ENCODE data around the gene GMPPB.
"Not testable (repeated sequence)": the region's sequence is repeated elsewhere in the genome, so short reads cannot be mapped to it uniquely, and the experiment has no call there.

The GMPPB gene

DNA sequence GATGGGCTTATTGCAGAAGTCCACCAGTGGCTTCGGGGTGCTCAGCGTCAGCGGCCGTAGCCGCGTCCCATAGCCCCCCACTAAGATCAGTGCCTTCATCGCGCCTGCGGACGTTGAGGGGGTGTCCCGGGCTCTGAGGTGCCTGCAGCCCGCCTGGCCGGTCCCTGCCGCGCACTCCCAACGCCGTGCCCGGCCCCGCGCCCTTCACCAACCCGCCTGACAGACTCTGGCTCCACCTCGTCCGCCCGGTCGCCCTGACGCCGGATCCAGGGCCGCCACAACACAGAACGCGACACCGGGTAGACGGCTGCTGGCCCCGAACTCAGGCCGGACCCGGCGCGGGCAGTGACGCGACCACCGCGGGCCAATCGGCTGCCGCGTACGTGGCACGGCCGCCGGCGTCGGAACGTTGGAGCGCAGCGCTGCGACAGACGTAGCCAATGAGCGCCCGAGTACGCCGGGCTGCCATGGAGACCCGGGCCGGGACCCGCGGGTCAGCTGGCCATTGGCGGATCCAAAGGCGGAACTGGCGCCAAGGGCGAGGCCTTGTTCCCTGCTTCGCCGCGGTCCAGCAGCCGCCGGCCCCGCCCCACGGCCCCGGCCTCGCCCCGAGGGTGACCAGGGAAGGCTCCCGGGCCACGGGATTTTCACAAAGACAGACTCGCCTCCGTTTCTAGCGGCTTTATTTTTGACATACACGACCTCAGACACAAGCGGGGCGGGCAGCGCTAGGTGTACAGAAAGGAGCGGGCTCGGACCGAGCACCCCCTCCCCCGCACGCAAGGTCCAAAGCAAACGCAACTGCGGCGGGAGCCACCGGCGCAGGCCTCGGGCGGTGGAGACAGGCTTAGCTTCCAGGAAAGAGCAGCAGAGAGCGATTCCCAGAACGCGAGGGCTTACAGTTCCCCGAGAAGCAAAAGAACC is at the start of gene GMPPB:
GMPPB (minus strand) TSS at position 324 of the 924 bp plus-strand sequence; CDS start at position 99, 225 bp downstream.
- DNase-seq (ENCODE audit: low spot score) = peak; percentile 99

DNA sequence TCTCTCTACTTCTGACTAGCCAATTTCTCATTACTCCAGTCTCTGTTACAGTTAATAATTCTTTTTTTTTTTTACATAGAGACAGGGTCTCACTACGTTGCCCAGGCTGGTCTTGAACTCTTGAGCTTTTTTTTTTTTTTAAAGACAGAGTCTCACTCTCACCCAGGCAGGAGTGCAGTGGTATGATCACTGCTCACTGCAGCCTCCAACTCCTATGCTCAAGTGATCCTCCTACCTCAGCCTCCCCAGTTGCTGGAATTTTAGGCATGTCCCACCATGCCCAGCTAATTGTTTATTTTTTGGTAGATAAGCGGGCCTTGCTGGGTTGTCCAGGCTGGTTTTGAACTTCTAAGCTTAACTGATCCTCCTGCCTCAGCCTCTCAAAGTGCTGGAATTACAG is 49.0 kb upstream of the GMPPB start:
- no peak for DNase-seq (ENCODE audit: low spot score)

DNA sequence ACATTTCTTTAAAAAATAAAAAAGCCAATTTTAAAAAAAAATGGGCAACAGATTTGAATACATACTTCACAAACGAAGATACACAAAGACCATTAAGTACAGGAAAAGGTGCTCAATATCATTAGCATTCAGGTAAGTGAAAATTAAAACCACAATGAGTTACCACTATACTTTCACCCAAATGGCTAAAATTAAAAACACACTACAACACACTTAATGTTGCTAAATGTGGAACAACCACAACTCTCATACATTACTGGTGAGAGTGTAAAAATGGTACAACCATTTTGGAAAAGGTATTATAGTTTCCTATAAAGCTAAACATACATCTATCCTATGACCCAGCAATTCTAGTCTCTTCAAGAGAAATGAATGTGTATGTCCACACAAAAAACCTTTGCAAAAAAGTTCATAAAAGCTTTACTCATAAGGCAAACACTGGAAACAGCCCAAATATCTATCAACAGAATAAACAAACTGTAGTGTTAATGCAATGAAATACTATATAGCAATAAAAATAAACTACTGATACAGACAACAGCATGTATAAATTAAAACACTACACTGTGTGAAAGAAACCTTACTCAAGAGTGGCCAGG is 47.7 kb upstream of the GMPPB start:
- DNase-seq (ENCODE audit: low spot score) = no peak

DNA sequence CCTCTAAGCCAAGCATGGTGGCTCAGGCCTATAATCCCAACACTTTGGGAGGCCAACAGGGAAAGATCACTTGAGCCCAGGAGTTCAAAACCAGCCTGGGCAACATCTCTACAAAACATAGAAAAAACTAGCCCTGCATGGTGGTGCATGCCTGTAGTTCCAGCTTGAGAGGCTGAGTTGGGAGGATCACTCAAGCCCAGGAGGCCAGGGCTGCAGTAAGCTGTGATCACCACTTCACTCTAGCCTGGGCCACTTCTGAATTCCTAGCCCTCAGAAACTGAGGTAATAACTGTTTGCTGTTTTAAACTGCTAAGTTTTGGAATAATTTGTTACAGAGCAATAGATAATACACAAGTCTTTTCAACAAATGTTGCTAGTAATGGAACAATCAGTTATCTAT is 46.2 kb upstream of the GMPPB start:
- no peak for DNase-seq (ENCODE audit: low spot score)

DNA sequence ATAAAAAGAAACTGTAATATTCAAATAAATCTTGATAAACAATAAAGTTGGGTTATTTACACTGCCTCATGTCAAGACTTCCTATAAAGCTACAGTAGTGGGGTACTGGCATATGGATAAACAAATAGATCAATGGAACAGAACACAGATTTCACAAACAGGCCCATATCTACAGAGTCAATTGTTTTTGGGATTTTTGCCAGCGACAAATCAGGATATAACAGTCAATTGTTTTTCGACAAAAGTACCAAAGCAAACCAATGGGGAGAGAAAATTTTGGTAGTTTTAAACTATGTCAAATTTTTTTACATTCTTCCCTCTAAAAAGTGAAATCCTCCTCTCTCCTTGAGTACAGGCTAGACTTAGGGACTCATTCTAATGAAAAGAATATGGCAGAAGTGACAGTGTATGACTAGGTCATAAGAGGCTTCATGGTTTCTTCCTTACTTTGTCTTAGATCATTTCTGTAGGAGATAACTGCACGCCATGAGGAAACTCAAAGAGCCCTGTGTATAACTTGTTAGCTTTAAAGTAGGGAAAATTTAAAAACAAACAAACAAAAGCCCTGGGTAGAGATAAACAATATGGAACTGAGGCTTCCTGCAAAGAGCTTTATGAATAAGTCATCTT is 45.6 kb upstream of the GMPPB start:
- DNase-seq (ENCODE audit: low spot score) = no peak

DNA sequence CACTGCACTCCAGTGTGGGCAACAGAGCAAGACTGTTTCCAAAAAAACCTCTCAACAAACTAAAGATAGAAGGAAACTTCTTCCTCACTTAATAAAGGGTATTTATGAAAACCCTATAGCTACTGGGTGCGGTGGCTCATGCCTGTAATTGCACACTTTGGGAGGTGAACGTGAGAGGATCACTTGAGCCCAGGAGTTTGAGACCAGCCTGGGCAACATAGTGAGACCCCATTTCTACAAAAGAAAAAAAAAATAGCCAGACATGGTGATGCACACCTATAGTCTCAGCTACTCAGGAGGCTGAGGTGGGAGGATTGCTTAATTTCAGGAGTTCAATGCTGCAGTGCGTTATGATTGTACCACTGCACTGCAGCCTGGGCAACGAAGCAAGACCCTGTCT is 40.2 kb upstream of the GMPPB start:
- no peak for DNase-seq (ENCODE audit: low spot score)

DNA sequence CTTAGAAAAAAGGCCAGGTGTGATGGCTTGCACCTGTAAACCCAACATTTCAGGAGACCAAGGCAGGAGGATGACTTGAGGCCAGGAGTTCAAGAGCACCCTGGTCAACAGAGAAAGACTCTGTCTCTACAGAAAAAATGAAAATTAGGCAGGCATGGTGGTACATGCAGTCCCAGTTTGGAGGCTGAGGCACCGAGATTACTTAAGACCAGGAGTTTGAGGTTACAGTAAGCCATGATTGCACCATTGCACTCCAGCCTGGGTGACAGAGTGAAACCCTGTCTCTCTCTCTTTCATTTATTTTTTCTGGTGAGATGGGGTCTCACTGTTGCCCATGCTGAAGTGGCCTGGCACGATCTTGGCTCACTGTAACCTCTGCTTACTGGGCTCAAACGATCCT is 37.9 kb upstream of the GMPPB start:
- DNase-seq (ENCODE audit: low spot score) = no peak

DNA sequence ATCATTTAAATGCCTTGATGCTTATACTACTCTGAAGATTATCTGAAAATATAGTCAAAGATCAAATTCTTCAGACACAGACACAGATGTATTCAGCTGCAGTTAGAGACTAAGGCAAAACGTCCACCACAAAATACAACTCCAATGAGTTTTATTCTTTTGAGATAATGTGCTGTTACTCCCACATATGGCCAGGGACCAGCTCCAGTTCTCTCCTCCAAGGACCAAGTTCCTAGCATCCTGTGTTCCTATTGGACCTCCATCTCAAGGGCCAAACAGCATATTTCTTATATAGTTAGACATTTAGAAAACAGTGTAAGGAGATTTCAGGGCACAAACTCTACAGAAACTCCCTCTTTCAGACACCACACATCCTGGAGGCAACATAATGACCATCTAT is 35.5 kb upstream of the GMPPB start:
- DNase-seq (ENCODE audit: low spot score) = no peak

DNA sequence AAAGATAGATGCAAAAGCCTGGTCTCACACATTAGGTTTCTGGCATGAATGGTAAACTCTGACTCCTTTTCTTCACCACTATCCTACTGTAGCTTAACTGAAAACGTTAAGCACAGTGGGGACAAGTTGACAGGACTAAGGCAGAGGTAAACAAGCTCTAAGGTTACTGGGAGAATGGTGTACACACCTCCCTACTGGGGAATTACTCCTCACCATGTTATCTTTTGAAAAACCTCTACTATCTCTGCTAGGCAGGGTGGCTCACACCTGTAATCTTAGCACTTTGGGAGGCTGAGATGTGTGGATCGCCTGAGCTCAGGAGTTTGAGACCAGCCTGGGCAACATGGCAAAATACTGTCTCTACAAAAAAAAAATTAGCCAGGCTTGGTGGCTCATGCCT is 33.4 kb upstream of the GMPPB start:
- DNase-seq (ENCODE audit: low spot score) = no peak

DNA sequence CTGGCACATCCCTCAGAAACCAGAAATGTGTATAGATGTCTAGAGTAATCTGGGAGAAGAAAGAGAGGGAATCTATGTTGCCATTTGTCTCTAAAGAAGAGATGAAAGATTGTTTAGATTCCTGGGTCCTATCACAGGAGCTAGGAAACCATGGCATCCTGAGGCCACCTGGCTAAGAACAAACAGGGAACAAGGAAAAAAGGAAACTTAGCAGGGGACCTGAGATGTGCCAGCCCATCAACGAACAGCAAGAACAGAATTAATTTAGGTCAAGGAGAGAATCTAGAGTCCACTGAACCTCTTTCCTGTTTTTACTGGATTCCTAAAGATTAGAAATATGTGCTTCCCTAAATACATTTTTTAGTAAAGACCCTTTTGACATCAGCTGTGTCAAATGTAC is 32.3 kb upstream of the GMPPB start:
- no peak for DNase-seq (ENCODE audit: low spot score)

DNA sequence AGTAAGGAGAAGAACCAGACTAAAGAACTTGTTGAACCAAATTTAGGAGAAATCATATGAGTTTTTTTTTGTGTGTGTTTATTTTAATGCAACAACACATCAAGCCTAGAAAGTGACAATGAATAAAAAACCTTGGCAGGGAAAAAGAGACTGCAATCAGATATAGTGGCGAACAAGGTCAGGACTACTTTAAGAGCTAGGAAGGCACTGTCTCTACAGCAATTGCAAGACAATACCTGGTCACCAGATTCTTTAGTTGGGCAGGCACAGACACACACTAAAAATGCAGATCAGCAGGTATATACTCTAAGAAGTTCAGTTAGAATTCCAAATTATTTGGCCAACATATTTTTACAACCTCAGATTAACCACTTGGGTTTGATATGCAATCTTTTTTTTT is 30.8 kb upstream of the GMPPB start:
- no peak for DNase-seq (ENCODE audit: low spot score)

DNA sequence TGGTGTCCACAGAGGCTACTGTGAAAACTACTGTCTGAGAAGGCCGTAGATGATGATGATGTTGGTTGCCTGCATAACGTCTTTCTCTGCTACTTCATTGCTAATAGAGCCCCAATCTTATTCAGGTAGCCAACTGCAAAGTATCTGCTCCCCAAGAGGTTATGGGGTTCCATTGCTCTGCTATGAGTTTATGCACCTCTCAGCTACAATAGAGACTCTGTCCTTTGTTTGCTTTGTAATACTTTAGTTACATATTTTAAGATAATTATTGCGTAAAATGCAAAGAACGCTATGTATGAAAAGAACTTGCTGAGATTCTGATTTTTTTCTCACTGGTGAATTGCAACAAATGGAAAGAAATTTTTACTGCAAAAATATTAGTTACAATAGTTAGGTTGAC is 27.8 kb upstream of the GMPPB start:
- no peak for DNase-seq (ENCODE audit: low spot score)

DNA sequence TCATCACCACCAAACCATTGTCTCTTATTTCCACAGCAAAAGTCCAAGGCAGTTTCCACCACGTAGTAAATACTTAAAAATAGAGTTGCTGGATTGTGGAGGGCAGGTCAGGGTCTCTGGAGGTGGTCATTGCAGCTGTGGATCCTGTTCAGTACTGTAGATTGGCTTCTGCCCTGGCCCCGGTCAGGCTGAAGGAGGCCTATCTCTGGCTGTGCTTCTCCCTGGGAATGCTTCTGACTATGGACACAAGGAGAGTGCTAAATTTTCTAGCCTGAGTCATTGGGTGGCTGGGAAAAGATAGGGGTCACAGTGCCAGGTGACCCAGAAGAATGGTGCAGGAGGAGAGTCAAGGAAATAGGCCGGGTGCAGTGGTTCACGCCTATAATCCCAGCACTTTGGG is 26.3 kb upstream of the GMPPB start:
- DNase-seq (ENCODE audit: low spot score) = no peak

DNA sequence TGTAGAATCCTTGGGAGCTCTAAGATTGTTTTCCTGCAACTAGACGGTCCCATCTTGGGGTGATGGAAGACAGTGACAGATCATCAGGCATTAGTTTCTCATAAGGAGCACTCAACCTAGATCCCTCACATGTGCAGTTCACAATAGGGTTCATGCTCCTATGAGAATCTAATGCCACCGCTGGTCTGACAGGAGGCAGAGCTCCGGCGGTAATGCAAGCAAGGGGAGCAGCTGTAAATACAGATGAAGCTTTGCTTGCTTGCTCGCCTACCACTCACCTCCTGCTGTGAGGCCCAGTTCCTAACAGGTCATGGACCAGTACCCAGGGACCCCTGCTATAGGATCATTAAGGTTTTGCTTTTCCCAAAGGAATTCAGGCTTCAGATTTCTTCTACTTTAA is 25.1 kb upstream of the GMPPB start:
- DNase-seq (ENCODE audit: low spot score) = not testable (repeated sequence)

DNA sequence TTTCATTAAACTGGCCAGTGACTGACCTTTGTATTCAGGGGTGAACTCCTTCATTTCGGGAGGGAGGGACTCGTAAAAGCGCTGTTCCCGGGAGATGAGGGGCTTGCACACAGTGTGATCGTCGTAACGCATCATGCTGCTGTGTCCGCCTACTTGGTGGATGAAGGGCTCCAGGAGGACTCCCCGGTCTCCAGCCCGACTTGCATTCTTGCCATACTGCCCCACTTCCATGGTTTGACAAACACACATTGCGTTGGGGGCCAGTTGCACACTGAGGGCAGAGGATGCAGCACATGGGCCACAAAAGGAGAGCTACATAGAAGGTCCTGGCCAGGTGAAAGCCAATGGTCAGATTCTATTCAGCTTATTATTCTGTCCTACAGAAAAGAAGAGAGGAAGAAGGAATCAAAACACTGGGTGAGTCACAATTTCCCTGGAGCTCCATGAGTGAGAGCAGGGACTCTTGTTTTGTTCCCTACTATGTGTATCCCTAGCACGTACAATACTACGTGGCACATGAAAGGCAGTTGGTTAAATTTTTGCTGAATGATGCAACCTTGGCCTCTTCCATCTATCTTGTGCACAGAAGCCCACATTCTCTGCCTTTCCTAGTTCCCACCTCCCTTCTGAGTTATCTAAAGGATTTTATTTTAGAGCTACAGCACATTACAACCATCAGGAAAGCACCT is 24.2 kb upstream of the GMPPB start:
- no peak for DNase-seq (ENCODE audit: low spot score)

DNA sequence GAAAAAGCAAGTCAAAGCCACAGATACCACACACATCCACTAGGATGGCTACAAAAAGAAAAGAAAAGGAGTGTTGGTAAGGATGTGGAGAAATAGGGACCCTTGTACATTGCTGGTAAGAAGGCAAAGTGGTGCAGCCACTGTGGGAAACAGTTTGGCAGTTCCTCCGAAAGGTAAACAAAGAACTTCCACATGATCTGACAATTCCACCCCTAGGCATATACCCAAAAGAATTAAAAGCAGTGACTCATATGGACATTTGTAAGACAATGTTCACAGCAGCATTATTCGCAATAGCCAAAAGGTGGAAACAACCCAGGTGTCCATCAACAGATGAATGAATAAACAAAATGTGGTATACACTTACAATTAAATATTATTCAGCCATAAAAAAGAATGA is 22.2 kb upstream of the GMPPB start:
- no peak for DNase-seq (ENCODE audit: low spot score)

DNA sequence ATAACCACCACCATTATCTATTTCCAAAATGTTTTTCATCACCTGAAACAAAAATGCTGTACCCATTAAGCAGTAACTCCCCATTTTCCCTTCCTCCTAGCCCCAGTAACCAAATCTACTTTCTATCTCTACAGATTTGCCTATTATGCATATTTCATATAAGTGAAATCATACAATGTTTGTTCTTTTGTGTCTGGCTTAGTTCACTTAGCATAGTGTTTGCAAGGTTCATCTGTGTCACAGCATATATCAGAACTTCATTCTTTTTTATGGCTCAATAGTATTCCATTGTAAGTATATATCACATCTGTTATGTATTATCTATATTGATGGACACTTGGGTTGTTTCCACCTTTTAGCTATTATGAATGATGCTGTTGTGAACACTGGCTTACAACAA is 16.7 kb upstream of the GMPPB start:
- DNase-seq (ENCODE audit: low spot score) = no peak

DNA sequence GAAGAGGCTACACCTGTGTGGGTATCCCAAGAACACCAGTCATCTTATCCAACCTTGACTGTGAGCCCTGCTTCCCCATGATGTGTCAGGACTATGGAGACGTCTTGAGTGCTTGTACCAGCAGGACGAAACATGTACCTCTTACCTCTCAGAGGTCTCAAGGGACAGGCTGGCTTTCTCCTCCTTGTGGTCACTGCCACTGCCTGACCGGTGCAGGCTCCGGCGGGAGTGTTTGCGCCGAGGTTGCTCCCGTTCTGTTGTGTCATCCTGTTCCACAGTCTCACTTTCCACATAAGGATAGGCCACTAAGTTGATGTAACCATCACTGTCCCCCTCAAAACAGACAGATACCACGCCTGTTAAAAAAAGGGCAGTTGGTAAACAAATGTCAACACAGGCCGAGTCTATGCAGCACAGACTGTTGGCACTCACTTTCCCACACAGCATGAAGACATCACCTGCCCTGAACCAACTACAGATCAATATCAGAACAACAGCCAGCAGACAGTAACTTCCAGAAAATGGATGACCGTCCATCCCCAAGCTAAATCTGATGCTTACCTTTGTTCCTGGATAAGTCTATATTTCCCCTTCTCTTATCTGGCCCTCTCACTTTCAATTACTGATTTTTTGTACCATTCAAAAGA is 14.4 kb upstream of the GMPPB start:
- no peak for DNase-seq (ENCODE audit: low spot score)

DNA sequence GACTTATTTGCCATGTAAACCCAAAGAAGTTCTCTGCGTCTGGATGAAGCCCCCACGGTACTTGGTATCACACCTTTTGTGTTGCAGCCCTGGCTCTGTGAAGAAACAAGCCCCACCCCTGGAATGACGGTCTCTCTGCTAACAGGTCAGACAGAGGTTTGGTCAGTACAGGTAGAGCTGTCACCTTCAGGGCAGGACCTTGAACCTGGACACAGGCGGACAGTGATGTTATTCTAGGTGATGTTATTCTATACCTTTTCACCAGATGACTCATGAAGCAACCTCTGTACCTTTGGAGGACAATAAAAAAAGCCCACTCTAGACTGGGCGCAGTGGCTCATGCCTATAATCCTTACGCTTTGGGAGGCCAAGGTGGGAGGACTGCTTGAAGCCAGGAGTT is 11.0 kb upstream of the GMPPB start:
- no peak for DNase-seq (ENCODE audit: low spot score)

DNA sequence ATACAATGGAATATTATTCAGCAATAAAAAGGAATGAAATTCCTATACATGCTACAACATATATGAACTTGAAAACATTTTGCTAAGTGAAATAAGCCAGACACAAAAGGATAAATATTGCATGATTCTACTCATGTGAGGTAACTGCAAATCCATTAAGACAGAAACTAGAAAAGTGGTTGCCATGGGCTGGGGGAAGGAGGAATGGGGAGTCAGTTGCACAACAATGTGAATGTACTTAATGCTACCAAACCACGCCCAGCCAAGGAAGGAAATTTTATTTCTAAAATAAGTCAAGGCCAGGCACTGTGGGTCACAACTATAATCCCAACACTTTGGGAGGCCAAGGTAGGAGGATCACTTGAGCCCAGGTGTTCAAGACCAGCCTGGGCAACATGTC is 9.8 kb upstream of the GMPPB start:
- DNase-seq (ENCODE audit: low spot score) = no peak

DNA sequence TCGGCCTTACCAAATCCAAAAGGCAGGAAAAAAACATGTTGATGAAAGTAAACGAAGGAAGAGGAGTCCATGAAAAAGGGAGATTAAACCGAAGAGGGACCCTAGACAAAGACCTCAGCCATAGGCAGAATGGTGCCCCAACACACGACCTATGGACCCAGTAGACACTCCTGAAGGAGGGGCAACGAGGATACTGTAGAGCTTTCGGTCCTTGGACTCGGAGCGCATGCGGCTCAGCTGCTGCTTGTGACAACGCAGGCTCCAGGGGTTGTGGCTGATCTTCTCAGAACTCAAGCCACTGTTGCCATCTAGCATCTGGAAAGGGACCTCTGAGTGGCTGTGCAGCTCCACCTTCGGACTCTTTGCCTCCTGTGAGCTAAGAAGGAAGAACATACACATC is 8.8 kb upstream of the GMPPB start:
- no peak for DNase-seq (ENCODE audit: low spot score)

DNA sequence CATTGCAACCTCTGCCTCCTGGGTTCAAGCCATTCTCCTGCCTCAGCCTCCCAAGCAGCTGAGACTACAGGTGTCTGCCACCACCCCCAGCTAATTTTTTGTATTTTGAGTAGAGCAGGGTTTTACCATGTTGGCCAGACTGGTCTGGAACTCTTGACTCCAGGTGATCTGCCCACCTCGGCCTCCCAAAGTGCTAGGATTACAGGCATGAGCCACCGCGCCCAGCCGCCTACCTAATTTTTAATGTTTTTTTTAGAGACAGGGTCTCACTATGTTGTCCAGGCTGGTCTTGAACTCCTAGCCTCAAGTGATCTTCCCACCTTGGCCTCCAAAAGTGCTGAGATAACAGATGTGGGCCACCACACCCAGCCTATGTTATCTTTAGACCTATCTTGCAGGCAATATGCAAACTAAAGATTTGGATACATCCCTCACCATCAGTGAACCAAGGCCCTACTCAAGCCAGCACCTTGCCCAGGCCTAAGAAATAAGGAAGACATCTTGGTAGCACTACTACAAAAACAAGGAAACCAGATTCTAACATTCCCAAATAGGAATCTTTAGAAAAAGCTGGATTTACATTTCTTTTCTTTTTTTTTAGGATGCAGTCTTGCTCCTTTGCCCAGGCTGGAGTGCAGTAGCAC is 6.3 kb upstream of the GMPPB start:
- no peak for DNase-seq (ENCODE audit: low spot score)

All from LoVo (cell line).